ENCODE measurements around the gene PRLR. TPM values are rescaled to one million over a fixed set of nuclear protein-coding genes. Genes with fewer than 3 reads are reported as not detected.
"Not testable (repeated sequence)": the region's sequence is repeated elsewhere in the genome, so short reads cannot be mapped to it uniquely, and the experiment has no call there.

Gene PRLR
- total RNA-seq, 1 donor from 2014 or later = 0.38 TPM

GRCh38 chr5:35066260-35066795 lies 164.0 kb downstream of the PRLR start:
- intact Hi-C loops (cut with DNase I) = no loop called here
- no peak for DNase-seq (ENCODE audit: missing footprints)
- ATAC-seq = no peak

- no peak for DNase-seq (ENCODE audit: missing footprints)
- no peak for ATAC-seq
- intact Hi-C loops (cut with DNase I) = no loop called here
These were observed 166.9 kb downstream of the PRLR start for GRCh38 chr5:35063414-35063813.

- ATAC-seq = no peak
- DNase-seq (ENCODE audit: missing footprints) = no peak
- intact Hi-C loops (cut with DNase I) = no loop called here
These were observed 169.0 kb downstream of the PRLR start for GRCh38 chr5:35061211-35061770.

- DNase-seq (ENCODE audit: missing footprints) = no peak
- intact Hi-C loops (cut with DNase I) = no loop called here
- no peak for ATAC-seq
These were observed 170.1 kb downstream of the PRLR start for GRCh38 chr5:35060236-35060635.

- DNase-seq (ENCODE audit: missing footprints) (no peak), ATAC-seq (no peak)
- intact Hi-C loops (cut with DNase I) = no loop called here
These were observed 171.0 kb downstream of the PRLR start for GRCh38 chr5:35059251-35059650.

- DNase-seq (ENCODE audit: missing footprints) = no peak
- ATAC-seq = no peak
- intact Hi-C loops (cut with DNase I) = no loop called here
These were observed 171.9 kb downstream of the PRLR start for GRCh38 chr5:35058374-35058788.

- ATAC-seq = no peak
- intact Hi-C loops (cut with DNase I) = no loop called here
- no peak for DNase-seq (ENCODE audit: missing footprints)
These were observed 173.6 kb downstream of the PRLR start for GRCh38 chr5:35056686-35057085.

- no peak for DNase-seq (ENCODE audit: missing footprints)
- no peak for ATAC-seq
- intact Hi-C loops (cut with DNase I) = no loop called here
These were observed 177.4 kb downstream of the PRLR start for GRCh38 chr5:35052838-35053237.

GRCh38 chr5:35050541-35051126 lies 179.7 kb downstream of the PRLR start:
- DNase-seq (ENCODE audit: missing footprints) = no peak
- ATAC-seq = no peak
- intact Hi-C loops (cut with DNase I) = no loop called here

- intact Hi-C loops (cut with DNase I) = no loop called here
- DNase-seq (ENCODE audit: missing footprints) = no peak
- no peak for ATAC-seq
These were observed 181.4 kb downstream of the PRLR start for GRCh38 chr5:35048910-35049309.

- DNase-seq (ENCODE audit: missing footprints) = no peak
- intact Hi-C loops (cut with DNase I) = no loop called here
- no peak for ATAC-seq
These were observed 182.4 kb downstream of the PRLR start, which contains the start of gene AGXT2 for GRCh38 chr5:35047785-35048404. TSS of gene AGXT2 (minus strand) at chr5:35047949. CDS start at chr5:35047892, 57 bp downstream.

GRCh38 chr5:35046774-35047173 lies 183.5 kb downstream of the PRLR start:
- no peak for ATAC-seq
- no peak for DNase-seq (ENCODE audit: missing footprints)
- intact Hi-C loops (cut with DNase I) = no loop called here

GRCh38 chr5:35045280-35045679 lies 185.0 kb downstream of the PRLR start:
- no peak for ATAC-seq
- DNase-seq (ENCODE audit: missing footprints) = no peak
- intact Hi-C loops (cut with DNase I) = no loop called here

GRCh38 chr5:35044649-35045048 lies 185.6 kb downstream of the PRLR start:
- DNase-seq (ENCODE audit: missing footprints) (no peak), ATAC-seq (no peak)
- intact Hi-C loops (cut with DNase I) = no loop called here

GRCh38 chr5:35042781-35043180 lies 187.5 kb downstream of the PRLR start:
- no peak for DNase-seq (ENCODE audit: missing footprints)
- no peak for ATAC-seq
- intact Hi-C loops (cut with DNase I) = no loop called here

- DNase-seq (ENCODE audit: missing footprints) (no peak), ATAC-seq (no peak)
- intact Hi-C loops (cut with DNase I) = no loop called here
These were observed 189.0 kb downstream of the PRLR start for GRCh38 chr5:35041261-35041660.

GRCh38 chr5:35038891-35039290 lies 191.4 kb downstream of the PRLR start:
- ATAC-seq = no peak
- no peak for DNase-seq (ENCODE audit: missing footprints)
- intact Hi-C loops (cut with DNase I) = no loop called here

- intact Hi-C loops (cut with DNase I) = no loop called here
- no peak for ATAC-seq
- no peak for DNase-seq (ENCODE audit: missing footprints)
These were observed 193.8 kb downstream of the PRLR start for GRCh38 chr5:35036536-35036935.

- intact Hi-C loops (cut with DNase I); ATAC-seq; DNase-seq (ENCODE audit: missing footprints): not testable (repeated sequence)
These were observed 194.4 kb downstream of the PRLR start for GRCh38 chr5:35035929-35036328.

- DNase-seq (ENCODE audit: missing footprints) = no peak
- intact Hi-C loops (cut with DNase I) = no loop called here
- ATAC-seq = no peak
These were observed 195.0 kb downstream of the PRLR start for GRCh38 chr5:35035271-35035670.

Data from Right ventricle myocardium inferior (tissue), 1 donor.